ENCODE measurements around the gene MARCHF3. TPM values are rescaled to one million over a fixed set of nuclear protein-coding genes. Genes with fewer than 3 reads are reported as not detected.

The MARCHF3 gene
- total and polyA plus RNA-seq, 2 of the 13 experiments (the other 11 are each of a cell fraction or from before 2014, with no cell fraction given): 4.8 to 11.9 TPM

DNA sequence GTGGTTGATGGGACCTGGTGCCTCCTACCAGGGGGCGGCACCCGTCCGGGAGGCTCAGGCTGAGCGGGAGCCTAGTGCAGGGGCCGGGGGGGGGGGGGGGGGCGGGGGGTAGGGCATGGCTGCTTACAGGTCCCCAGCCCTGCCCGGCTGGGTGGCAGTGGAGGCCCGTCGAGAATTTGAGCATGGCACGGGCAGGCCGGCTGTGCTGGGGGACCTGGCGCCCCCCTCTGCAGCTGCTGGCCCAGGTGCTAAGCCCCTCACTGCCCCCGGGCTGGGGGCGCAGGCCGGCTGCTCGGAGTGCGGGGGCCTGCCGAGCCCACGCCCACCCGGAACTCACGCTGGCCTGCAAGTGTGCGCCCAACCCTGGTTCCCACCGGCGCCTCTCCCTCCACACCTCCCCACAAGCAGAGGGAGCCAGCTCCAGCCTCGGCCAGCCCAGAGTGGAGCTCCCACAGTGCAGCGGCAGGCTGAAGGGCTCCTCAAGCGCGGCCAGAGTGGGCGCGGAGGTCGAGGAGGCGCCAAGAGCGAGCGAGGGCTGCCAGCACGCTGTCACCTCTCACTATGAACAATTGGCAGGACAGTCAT lies 175.7 kb downstream of the MARCHF3 start:
- ChIA-PET POLR2A (no interaction called here), CTCF (ENCODE audit: low intra/inter-chr PET ratio, low total read pairs) (no interaction called here)
- FAIRE-seq (no peak), ATAC-seq (no peak), DNase-seq (ENCODE audit: low spot score) (no peak)
- BruUV-seq (replicated peaks): no TSS peak
- Histone ChIP-seq H3K4me1 (ENCODE audit: insufficient read depth, low read length) (no peaks in the 10 kb centered on the region), H3K27me3 (ENCODE audit: control insufficient read depth in 1 of 2, insufficient read depth in 2 of 2, low read length in 2 of 2) (no peaks in the 10 kb centered on the region), H3K79me2 (ENCODE audit: insufficient read depth, low read length) (no peaks in the 10 kb centered on the region), H3K9ac (ENCODE audit: insufficient read depth, low read depth, low read length) (no peak overlapping the region), H3K36me3 (replicated peaks in 1 of 2; ENCODE audit: control insufficient read depth in 1 of 2, insufficient read depth in 2 of 2, low read length in 2 of 2) (no peaks in the 10 kb centered on the region; a peak in 1 of 5 replicates), H4K20me1 (ENCODE audit: insufficient read depth, low read length) (no peaks in the 10 kb centered on the region), H3K4me3 (replicated peaks in 1 of 3; ENCODE audit: insufficient read depth in 1 of 3, low read depth in 2 of 3, low read length in 3 of 3) (no peak overlapping the region), H3K9me3 (ENCODE audit: low read length) (no peaks in the 10 kb centered on the region), H3K4me2 (ENCODE audit: low read depth, low read length) (no peak overlapping the region), H2AFZ (ENCODE audit: low read length) (no peak overlapping the region), H3K27ac (ENCODE audit: extremely low read length, insufficient read depth, low read length) (no peak overlapping the region)
- intact Hi-C loops (cut with micrococcal nuclease; ENCODE audit: unreplicated experiment) (no loop called here), in situ Hi-C loops (cut with HindIII; ENCODE audit: extremely low pct_ligation_motif_present, low pct_unique_long_range_greater_than_20kb) (no loop called here)
- WGBS (ENCODE audit: low lambda C conversion rate): 96% methylated on average over 26 of the region's 35 CpGs
- TF ChIP-seq, protein P1, sequence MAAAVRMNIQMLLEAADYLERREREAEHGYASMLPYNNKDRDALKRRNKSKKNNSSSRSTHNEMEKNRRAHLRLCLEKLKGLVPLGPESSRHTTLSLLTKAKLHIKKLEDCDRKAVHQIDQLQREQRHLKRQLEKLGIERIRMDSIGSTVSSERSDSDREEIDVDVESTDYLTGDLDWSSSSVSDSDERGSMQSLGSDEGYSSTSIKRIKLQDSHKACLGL (CRISPR knock-in tag; IDR thresholded peaks at IDR 0.05): no peak
- TF ChIP-seq RBFOX2 (IDR thresholded peaks at IDR 0.05; ENCODE audit: low read depth, low read length): no peak
- TF ChIP-seq ZNF562 (CRISPR knock-in tag; IDR thresholded peaks at IDR 0.05; ENCODE audit: borderline replicate concordance): no peak
- no peak for TF ChIP-seq ETV6 (CRISPR knock-in tag; conservative IDR thresholded peaks at IDR 0.05)
- TF ChIP-seq JUNB (CRISPR knock-in tag; IDR thresholded peaks at IDR 0.05; ENCODE audit: borderline replicate concordance): no peak
- TF ChIP-seq RFX1 (IDR thresholded peaks at IDR 0.05): no peak
- TF ChIP-seq CC2D1A (CRISPR knock-in tag; IDR thresholded peaks at IDR 0.05): no peak
- no peak for TF ChIP-seq TCF7L2 (IDR thresholded peaks at IDR 0.05; ENCODE audit: low read depth, low read length)
- no peak for TF ChIP-seq ZNF776 (CRISPR knock-in tag; IDR thresholded peaks at IDR 0.05)
- TF ChIP-seq, protein P2, sequence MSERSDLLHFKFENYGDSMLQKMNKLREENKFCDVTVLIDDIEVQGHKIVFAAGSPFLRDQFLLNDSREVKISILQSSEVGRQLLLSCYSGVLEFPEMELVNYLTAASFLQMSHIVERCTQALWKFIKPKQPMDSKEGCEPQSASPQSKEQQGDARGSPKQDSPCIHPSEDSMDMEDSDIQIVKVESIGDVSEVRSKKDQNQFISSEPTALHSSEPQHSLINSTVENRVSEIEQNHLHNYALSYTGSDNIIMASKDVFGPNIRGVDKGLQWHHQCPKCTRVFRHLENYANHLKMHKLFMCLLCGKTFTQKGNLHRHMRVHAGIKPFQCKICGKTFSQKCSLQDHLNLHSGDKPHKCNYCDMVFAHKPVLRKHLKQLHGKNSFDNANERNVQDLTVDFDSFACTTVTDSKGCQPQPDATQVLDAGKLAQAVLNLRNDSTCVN (CRISPR knock-in tag; IDR thresholded peaks at IDR 0.05; ENCODE audit: borderline replicate concordance): no peak
- TF ChIP-seq, protein P3, sequence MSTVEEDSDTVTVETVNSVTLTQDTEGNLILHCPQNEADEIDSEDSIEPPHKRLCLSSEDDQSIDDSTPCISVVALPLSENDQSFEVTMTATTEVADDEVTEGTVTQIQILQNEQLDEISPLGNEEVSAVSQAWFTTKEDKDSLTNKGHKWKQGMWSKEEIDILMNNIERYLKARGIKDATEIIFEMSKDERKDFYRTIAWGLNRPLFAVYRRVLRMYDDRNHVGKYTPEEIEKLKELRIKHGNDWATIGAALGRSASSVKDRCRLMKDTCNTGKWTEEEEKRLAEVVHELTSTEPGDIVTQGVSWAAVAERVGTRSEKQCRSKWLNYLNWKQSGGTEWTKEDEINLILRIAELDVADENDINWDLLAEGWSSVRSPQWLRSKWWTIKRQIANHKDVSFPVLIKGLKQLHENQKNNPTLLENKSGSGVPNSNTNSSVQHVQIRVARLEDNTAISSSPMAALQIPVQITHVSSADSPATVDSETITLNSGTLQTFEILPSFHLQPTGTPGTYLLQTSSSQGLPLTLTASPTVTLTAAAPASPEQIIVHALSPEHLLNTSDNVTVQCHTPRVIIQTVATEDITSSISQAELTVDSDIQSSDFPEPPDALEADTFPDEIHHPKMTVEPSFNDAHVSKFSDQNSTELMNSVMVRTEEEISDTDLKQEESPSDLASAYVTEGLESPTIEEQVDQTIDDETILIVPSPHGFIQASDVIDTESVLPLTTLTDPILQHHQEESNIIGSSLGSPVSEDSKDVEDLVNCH (CRISPR knock-in tag; IDR thresholded peaks at IDR 0.05): no peak
- TF ChIP-seq SETDB1 (CRISPR knock-in tag; IDR thresholded peaks at IDR 0.05; ENCODE audit: borderline replicate concordance): no peak
- TF ChIP-seq GATAD2A (CRISPR knock-in tag; IDR thresholded peaks at IDR 0.05): no peak
- TF ChIP-seq THAP11 (CRISPR knock-in tag; IDR thresholded peaks at IDR 0.05): no peak
- TF ChIP-seq ZSCAN12 (CRISPR knock-in tag; IDR thresholded peaks at IDR 0.05): no peak
- TF ChIP-seq HMG20B (CRISPR knock-in tag; conservative IDR thresholded peaks at IDR 0.05): no peak
- TF ChIP-seq MEIS1 (CRISPR knock-in tag; IDR thresholded peaks at IDR 0.05; ENCODE audit: borderline replicate concordance): no peak
- TF ChIP-seq CENPX (CRISPR knock-in tag; IDR thresholded peaks at IDR 0.05): no peak
- TF ChIP-seq ZNF101 (CRISPR knock-in tag; IDR thresholded peaks at IDR 0.05; ENCODE audit: borderline replicate concordance, low read depth): no peak
- no peak for TF ChIP-seq HDAC1 (CRISPR knock-in tag; IDR thresholded peaks at IDR 0.05)
